H9 (cell line): Measurements from ENCODE around the gene R3HDM1. TPM values are rescaled to one million over a fixed set of nuclear protein-coding genes. Genes with fewer than 3 reads are reported as not detected.

ENCODE experiments used
- DNase-seq: peaks from one replicate; pipeline ENCODE4 v3.0.0-alpha.2; 2017
- H2AFZ ChIP-seq: one replicate; pipeline ENCODE4 v1.6.1; 2013; ENCODE audit warnings: mild to moderate bottlenecking, low read length, control low read depth, moderate library complexity
- H2AK5ac ChIP-seq: 2 replicates; pipeline ENCODE4 v1.6.1; 2013; ENCODE audit warnings: low read length, control low read depth, mixed read lengths; ENCODE audit not compliant: insufficient read length
- H2BK120ac ChIP-seq: one replicate; pipeline ENCODE4 v1.6.1; 2013; ENCODE audit warnings: low read depth, mild to moderate bottlenecking, low read length, control low read depth, inconsistent platforms; ENCODE audit not compliant: poor library complexity, severe bottlenecking
- H2BK12ac ChIP-seq: 2 replicates; pipeline ENCODE4 v1.6.1; 2013; ENCODE audit warnings: low read length, control low read depth, mixed read lengths, low read depth; ENCODE audit not compliant: insufficient read length
- H2BK15ac ChIP-seq: 2 replicates; pipeline ENCODE4 v1.6.1; 2013; ENCODE audit warnings: low read depth, low read length, control low read depth
- H2BK20ac ChIP-seq: one replicate; pipeline ENCODE4 v1.6.1; 2013; ENCODE audit warnings: low read depth, mild to moderate bottlenecking, low read length, control low read depth, inconsistent platforms; ENCODE audit not compliant: poor library complexity, severe bottlenecking
- H2BK5ac ChIP-seq: 2 replicates; pipeline ENCODE4 v1.6.1; 2013; ENCODE audit warnings: low read length, control low read depth, mixed read lengths; ENCODE audit not compliant: insufficient read length
- H3K14ac ChIP-seq: 2 replicates; pipeline ENCODE4 v1.6.1; 2013; ENCODE audit warnings: low read length, control low read depth; ENCODE audit not compliant: insufficient read depth
- H3K18ac ChIP-seq: 2 replicates; pipeline ENCODE4 v1.6.1; 2013; ENCODE audit warnings: low read depth, mild to moderate bottlenecking, mixed read lengths, low read length, control low read depth; ENCODE audit not compliant: insufficient read length
- H3K23ac ChIP-seq: 2 replicates; pipeline ENCODE4 v1.6.1; 2013; ENCODE audit warnings: low read length, control low read depth, mixed read lengths, low read depth; ENCODE audit not compliant: insufficient read length
- H3K23me2 ChIP-seq: 2 replicates; pipeline ENCODE4 v1.6.1; 2013; ENCODE audit warnings: low read depth, mild to moderate bottlenecking, mixed read lengths, low read length, control low read depth; ENCODE audit not compliant: insufficient read length, poor library complexity, severe bottlenecking
- H3K27ac ChIP-seq: 2 replicates; pipeline ENCODE4 v1.5.1; 2013; ENCODE audit warnings: low read length, control low read depth, mixed read lengths, low read depth; ENCODE audit not compliant: insufficient read length
- H3K27me3 ChIP-seq: 2 replicates; pipeline ENCODE4 v1.6.1; 2013; ENCODE audit warnings: low read length, control low read depth, inconsistent platforms; ENCODE audit not compliant: insufficient read depth
- H3K4ac ChIP-seq: 2 replicates; pipeline ENCODE4 v1.6.1; 2013; ENCODE audit warnings: low read depth, mild to moderate bottlenecking, control low read depth, inconsistent platforms, low read length, moderate library complexity
- H3K4me1 ChIP-seq: 2 replicates; pipeline ENCODE4 v1.6.1; 2013; ENCODE audit warnings: low read length, control low read depth, inconsistent platforms; ENCODE audit not compliant: insufficient read depth
- H3K4me2 ChIP-seq: 2 replicates; pipeline ENCODE4 v1.6.1; 2013; ENCODE audit warnings: low read length, control low read depth, mixed read lengths; ENCODE audit not compliant: insufficient read length, insufficient read depth
- H3K56ac ChIP-seq: 2 replicates; pipeline ENCODE4 v1.6.1; 2013; ENCODE audit warnings: low read depth, mild to moderate bottlenecking, mixed read lengths, low read length, control low read depth; ENCODE audit not compliant: insufficient read length
- H3K79me1 ChIP-seq: 2 replicates; pipeline ENCODE4 v1.6.1; 2013; ENCODE audit warnings: low read depth, mild to moderate bottlenecking, moderate library complexity, low read length, control low read depth, inconsistent platforms; ENCODE audit not compliant: insufficient read depth, poor library complexity, severe bottlenecking
- H3K79me2 ChIP-seq: 2 replicates; pipeline ENCODE4 v1.6.1; 2013; ENCODE audit warnings: low read length, control low read depth, inconsistent platforms; ENCODE audit not compliant: insufficient read depth
- H3K9ac ChIP-seq: 2 replicates; pipeline ENCODE4 v1.6.1; 2013; ENCODE audit warnings: low read length, control low read depth, mixed read lengths; ENCODE audit not compliant: insufficient read length; ENCODE audit errors: extremely low read depth
- H3K9me3 ChIP-seq: one replicate; pipeline ENCODE4 v1.6.1; 2013; ENCODE audit warnings: low read depth, low read length, inconsistent platforms; ENCODE audit not compliant: control insufficient read depth
- H3T11ph ChIP-seq: one replicate; pipeline ENCODE4 v1.6.1; 2013; ENCODE audit warnings: mild to moderate bottlenecking, low read length, control low read depth, inconsistent platforms
- H4K20me1 ChIP-seq: one replicate; pipeline ENCODE4 v1.6.1; 2013; ENCODE audit not compliant: control insufficient read depth, insufficient read length, insufficient read depth
- H4K5ac ChIP-seq: 2 replicates; pipeline ENCODE4 v1.6.1; 2013; ENCODE audit warnings: low read depth, mild to moderate bottlenecking, mixed read lengths, low read length, control low read depth; ENCODE audit not compliant: insufficient read length
- H4K8ac ChIP-seq: replicated peaks from 2 replicates; pipeline ENCODE4 v1.6.1; 2013; ENCODE audit warnings: low read length, control low read depth, mixed read lengths, low read depth; ENCODE audit not compliant: insufficient read length
- H4K91ac ChIP-seq: 2 replicates; pipeline ENCODE4 v1.6.1; 2013; ENCODE audit warnings: low read depth, mild to moderate bottlenecking, moderate library complexity, mixed read lengths, low read length, control low read depth; ENCODE audit not compliant: insufficient read length
- H3K27ac Mint-ChIP-seq, 3 experiments: 2 replicates in 2 of 3; 3 replicates in 1 of 3; pipeline ENCODE4 v1.8.0; 2020 to 2021; ENCODE audit warnings: mixed read lengths in 3 of 3, mild to moderate bottlenecking in 1 of 3, moderate library complexity in 1 of 3
- H3K27me3 Mint-ChIP-seq: 2 replicates; pipeline ENCODE4 v1.8.0; 2021; ENCODE audit warnings: low read depth, mild to moderate bottlenecking, moderate library complexity, mixed read lengths
- H3K36me3 Mint-ChIP-seq, 3 experiments: 2 replicates in 2 of 3; 3 replicates in 1 of 3; pipeline ENCODE4 v1.8.0; 2020 to 2021; ENCODE audit warnings: low read depth in 3 of 3, mixed read lengths in 3 of 3; ENCODE audit not compliant: insufficient read depth in 1 of 3
- H3K4me1 Mint-ChIP-seq, 2 experiments: 2 replicates each; pipeline ENCODE4 v1.8.0; 2020; ENCODE audit warnings: mixed read lengths in 2 of 2
- H3K4me3 Mint-ChIP-seq, 2 experiments: 2 replicates in 1 of 2; 3 replicates in 1 of 2; pipeline ENCODE4 v1.8.0; 2020 to 2021; ENCODE audit warnings: mild to moderate bottlenecking in 2 of 2, mixed read lengths in 2 of 2, moderate library complexity in 1 of 2
- H3K9me3 Mint-ChIP-seq, 2 experiments: 2 replicates in 1 of 2; 3 replicates in 1 of 2; pipeline ENCODE4 v1.8.0; 2020; ENCODE audit warnings: mild to moderate bottlenecking in 2 of 2, mixed read lengths in 2 of 2, moderate library complexity in 1 of 2
- CTCF ChIP-seq: fragments of 200-600 bp; sonication (generic); conservative IDR thresholded peaks from 3 replicates; pipeline ENCODE4 v1.8.0; 2021; ENCODE audit warnings: antibody characterized with exemption, mild to moderate bottlenecking
- WGBS: extraction: QIAGEN DNeasy Blood & Tissue Kit; methylation state at CpG from one replicate; pipeline ENCODE4 v1.1.7; 2013; ENCODE audit warnings: missing lambda C conversion rate, low lambda C conversion rate, mixed read lengths; ENCODE audit not compliant: insufficient read length; ENCODE audit errors: extremely low coverage; 5-methylcytosine and 5-hydroxymethylcytosine counted together
- total RNA-seq: library from RNA; stranded (reverse); gene quantifications from 2 replicates; pipeline ENCODE4 v1.2.1, GENCODE V29; 2021

Gene R3HDM1
- total RNA-seq, 1 experiment from 2014 or later: 58.8 TPM

- no peaks in the 10 kb centered on the region for H3K79me2 ChIP-seq
- H4K8ac ChIP-seq: no peak overlapping the region
- no peak overlapping the region for H2BK120ac ChIP-seq
- H2BK5ac ChIP-seq: no peak overlapping the region
- Mint-ChIP-seq H3K36me3 (peaks cover 11 to 14% (median 12%) of the 10 kb centered on the region in 3 experiments; a peak in 6 of 7 replicates), H3K27me3 (no peaks in the 10 kb centered on the region), H3K27ac (no peak overlapping the region), H3K9me3 (no peaks in the 10 kb centered on the region; a peak in 1 of 5 replicates), H3K4me1 (no peaks in the 10 kb centered on the region), H3K4me3 (no peak overlapping the region)
- H3K27ac ChIP-seq: no peak overlapping the region
- no peak overlapping the region for H3T11ph ChIP-seq
- H2AFZ ChIP-seq: no peak overlapping the region
- no peaks in the 10 kb centered on the region for H4K20me1 ChIP-seq
- no peak overlapping the region for H2BK15ac ChIP-seq
- H3K9me3 ChIP-seq: no peaks in the 10 kb centered on the region
- no CpG with 5 or more reads among the region's 1 CpG for WGBS
- no peak overlapping the region for H3K56ac ChIP-seq
- H4K5ac ChIP-seq: no peak overlapping the region
- no peaks in the 10 kb centered on the region for H3K79me1 ChIP-seq
- no peak overlapping the region for H3K4me2 ChIP-seq
- TF ChIP-seq CTCF: no peak
- no peak for DNase-seq
- H3K4ac ChIP-seq: no peak overlapping the region
- no peak overlapping the region for H2BK12ac ChIP-seq
- no peaks in the 10 kb centered on the region for H3K4me1 ChIP-seq
- no peaks in the 10 kb centered on the region for H3K27me3 ChIP-seq
- H3K14ac ChIP-seq: no peak overlapping the region
- H2AK5ac ChIP-seq: no peak overlapping the region
- H3K18ac ChIP-seq: no peak overlapping the region
- no peak overlapping the region for H2BK20ac ChIP-seq
- no peak overlapping the region for H4K91ac ChIP-seq
- H3K23me2 ChIP-seq: no peaks in the 10 kb centered on the region
- no peak overlapping the region for H3K9ac ChIP-seq
- no peak overlapping the region for H3K23ac ChIP-seq
These were observed 88.9 kb downstream of the R3HDM1 start for GRCh38 chr2:135620198-135620597.
